Measurements from ENCODE around the gene PDE3A. TPM values are rescaled to one million over a fixed set of nuclear protein-coding genes. Genes with fewer than 3 reads are reported as not detected.

PDE3A gene
- total and polyA plus RNA-seq, 10 of the 15 experiments (the other 5 are each of a cell fraction or from before 2014, with no cell fraction given) = 0.01 to 2.6 (median 1.5) TPM

DNA sequence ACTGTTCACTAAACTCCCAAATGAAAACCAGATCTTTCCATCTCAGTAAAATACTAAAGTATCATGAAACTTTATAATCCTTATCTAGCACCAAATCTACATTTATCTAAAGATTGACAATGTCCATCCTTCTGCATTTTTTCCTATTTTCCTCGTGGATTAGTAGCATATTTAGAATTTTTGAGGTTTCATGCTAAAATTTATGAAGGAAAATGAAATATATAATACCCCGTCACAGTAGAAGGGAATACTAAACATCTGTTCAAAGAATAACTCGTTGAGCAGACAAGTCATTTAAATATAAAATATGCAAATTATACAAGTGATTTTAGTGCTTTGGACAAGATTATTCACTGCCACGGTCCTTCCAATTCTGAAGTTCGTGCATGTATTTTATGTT is 204.1 kb downstream of the PDE3A start (continued):
- TF ChIP-seq PML (IDR thresholded peaks at IDR 0.05; ENCODE audit: low read length) = no peak
- TF ChIP-seq HDAC6 (IDR thresholded peaks at IDR 0.05; ENCODE audit: unreplicated experiment) = no peak
- no peak for TF ChIP-seq ZNF384 (IDR thresholded peaks at IDR 0.05; ENCODE audit: borderline replicate concordance, low read depth, low read length)

GRCh38 chr12:20576528-20576927 is 208.2 kb downstream of the PDE3A start:
- FAIRE-seq (no peak), ATAC-seq (no peak), DNase-seq (ENCODE audit: low read depth, low spot score) (no peak)
- Histone ChIP-seq H3K4me3 (no peak overlapping the region), H3K36me3 (ENCODE audit: control insufficient read depth in 2 of 2, insufficient read depth in 2 of 2, low read length in 1 of 2) (no peaks in the 10 kb centered on the region), H3K27me3 (replicated peaks in 1 of 2; ENCODE audit: control insufficient read depth in 2 of 2, insufficient read depth in 2 of 2, low read length in 1 of 2) (no peaks in the 10 kb centered on the region; a peak in 2 of 4 replicates), H3K27ac (ENCODE audit: control insufficient read depth, insufficient read depth) (no peak overlapping the region), H3K79me2 (ENCODE audit: control insufficient read depth, insufficient read depth, low read length) (no peaks in the 10 kb centered on the region), H3K9me3 (replicated peaks; ENCODE audit: control insufficient read depth, insufficient read depth, low read length) (no peaks in the 10 kb centered on the region), H3K4me2 (ENCODE audit: control insufficient read depth, insufficient read depth) (no peak overlapping the region), H3K9ac (ENCODE audit: control insufficient read depth, insufficient read depth, low read length) (no peak overlapping the region), H4K20me1 (ENCODE audit: control insufficient read depth, insufficient read depth) (no peaks in the 10 kb centered on the region), H2AFZ (ENCODE audit: control insufficient read depth, low read depth, low read length) (no peak overlapping the region), H3K4me1 (ENCODE audit: control insufficient read depth, insufficient read depth, low read length) (no peaks in the 10 kb centered on the region)
- ChIA-PET RAD21 (ENCODE audit: unreplicated experiment) (no interaction called here), POLR2A (no interaction called here), SMC1A (ENCODE audit: uncharacterized antibody, unreplicated experiment) (no interaction called here), CTCF (no interaction called here)
- BruUV-seq (replicated peaks) = no TSS peak
- intact Hi-C loops (cut with micrococcal nuclease; ENCODE audit: unreplicated experiment) (no loop called here), in situ Hi-C loops (cut with MboI) (loop anchor here (25.0 kb wide), 1 partner anchor 839 kb away; no protein-coding TSS in a partner anchor)
- 42% methylated on average over 3 of the region's 3 CpGs for WGBS (ENCODE audit: insufficient coverage, insufficient replicate concordance, low lambda C conversion rate, missing lambda C conversion rate)
- TF ChIP-seq NRF1 (conservative IDR thresholded peaks at IDR 0.05; ENCODE audit: low read depth, low read length) (no peak), MTA3 (IDR thresholded peaks at IDR 0.05; ENCODE audit: borderline replicate concordance, low read length) (no peak), CHD1 (IDR thresholded peaks at IDR 0.05; ENCODE audit: low read depth, low read length) (no peak), YBX1 (IDR thresholded peaks at IDR 0.05) (no peak), CHD4 (IDR thresholded peaks at IDR 0.05) (no peak), GATAD2B (conservative IDR thresholded peaks at IDR 0.05; ENCODE audit: low read depth) (no peak), RELB (IDR thresholded peaks at IDR 0.05; ENCODE audit: low read depth) (no peak), FOXK2 (IDR thresholded peaks at IDR 0.05) (no peak), LARP7 (IDR thresholded peaks at IDR 0.05) (no peak), TBL1XR1 (IDR thresholded peaks at IDR 0.05; ENCODE audit: low read depth, low read length) (no peak), RUNX3 (IDR thresholded peaks at IDR 0.05; ENCODE audit: low read length) (no peak), USF2 (IDR thresholded peaks at IDR 0.05; ENCODE audit: borderline replicate concordance, low read depth, low read length) (no peak)
- TF ChIP-seq, protein P1, sequence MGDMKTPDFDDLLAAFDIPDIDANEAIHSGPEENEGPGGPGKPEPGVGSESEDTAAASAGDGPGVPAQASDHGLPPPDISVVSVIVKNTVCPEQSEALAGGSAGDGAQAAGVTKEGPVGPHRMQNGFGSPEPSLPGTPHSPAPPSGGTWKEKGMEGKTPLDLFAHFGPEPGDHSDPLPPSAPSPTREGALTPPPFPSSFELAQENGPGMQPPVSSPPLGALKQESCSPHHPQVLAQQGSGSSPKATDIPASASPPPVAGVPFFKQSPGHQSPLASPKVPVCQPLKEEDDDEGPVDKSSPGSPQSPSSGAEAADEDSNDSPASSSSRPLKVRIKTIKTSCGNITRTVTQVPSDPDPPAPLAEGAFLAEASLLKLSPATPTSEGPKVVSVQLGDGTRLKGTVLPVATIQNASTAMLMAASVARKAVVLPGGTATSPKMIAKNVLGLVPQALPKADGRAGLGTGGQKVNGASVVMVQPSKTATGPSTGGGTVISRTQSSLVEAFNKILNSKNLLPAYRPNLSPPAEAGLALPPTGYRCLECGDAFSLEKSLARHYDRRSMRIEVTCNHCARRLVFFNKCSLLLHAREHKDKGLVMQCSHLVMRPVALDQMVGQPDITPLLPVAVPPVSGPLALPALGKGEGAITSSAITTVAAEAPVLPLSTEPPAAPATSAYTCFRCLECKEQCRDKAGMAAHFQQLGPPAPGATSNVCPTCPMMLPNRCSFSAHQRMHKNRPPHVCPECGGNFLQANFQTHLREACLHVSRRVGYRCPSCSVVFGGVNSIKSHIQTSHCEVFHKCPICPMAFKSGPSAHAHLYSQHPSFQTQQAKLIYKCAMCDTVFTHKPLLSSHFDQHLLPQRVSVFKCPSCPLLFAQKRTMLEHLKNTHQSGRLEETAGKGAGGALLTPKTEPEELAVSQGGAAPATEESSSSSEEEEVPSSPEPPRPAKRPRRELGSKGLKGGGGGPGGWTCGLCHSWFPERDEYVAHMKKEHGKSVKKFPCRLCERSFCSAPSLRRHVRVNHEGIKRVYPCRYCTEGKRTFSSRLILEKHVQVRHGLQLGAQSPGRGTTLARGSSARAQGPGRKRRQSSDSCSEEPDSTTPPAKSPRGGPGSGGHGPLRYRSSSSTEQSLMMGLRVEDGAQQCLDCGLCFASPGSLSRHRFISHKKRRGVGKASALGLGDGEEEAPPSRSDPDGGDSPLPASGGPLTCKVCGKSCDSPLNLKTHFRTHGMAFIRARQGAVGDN (IDR thresholded peaks at IDR 0.05) = no peak
